ENCODE results near the gene PPP1CA.

The PPP1CA gene

GRCh38 chr11:67349928-67350465 lies 51.7 kb downstream of the PPP1CA start:
- Histone ChIP-seq H3K4me3 (ENCODE audit: severe bottlenecking) (no peak overlapping the region), H3K4me1 (ENCODE audit: insufficient read depth, poor library complexity, severe bottlenecking) (peaks cover 32% of the 10 kb centered on the region), H3K27me3 (ENCODE audit: insufficient read depth, poor library complexity, severe bottlenecking) (no peaks in the 10 kb centered on the region), H3K27ac (ENCODE audit: poor library complexity, severe bottlenecking) (no peak overlapping the region), H3K9me3 (ENCODE audit: severe bottlenecking) (no peaks in the 10 kb centered on the region), H3K36me3 (ENCODE audit: low read depth) (peaks cover 4% of the 10 kb centered on the region; the same call in 1 of the 2 replicates)
- no peak for ATAC-seq (ENCODE audit: low read depth)
- no peak for TF ChIP-seq CTCF (IDR thresholded peaks at IDR 0.05; ENCODE audit: poor library complexity, severe bottlenecking)
- DNase-seq (ENCODE audit: low spot score), result no peak

GRCh38 chr11:67349457-67349856 lies 52.2 kb downstream of the PPP1CA start:
- Histone ChIP-seq H3K4me3 (ENCODE audit: severe bottlenecking) (no peak overlapping the region), H3K27me3 (ENCODE audit: insufficient read depth, poor library complexity, severe bottlenecking) (no peaks in the 10 kb centered on the region), H3K9me3 (ENCODE audit: severe bottlenecking) (no peaks in the 10 kb centered on the region), H3K36me3 (ENCODE audit: low read depth) (peaks cover 4% of the 10 kb centered on the region; the same call in 1 of the 2 replicates), H3K27ac (ENCODE audit: poor library complexity, severe bottlenecking) (no peak overlapping the region), H3K4me1 (ENCODE audit: insufficient read depth, poor library complexity, severe bottlenecking) (peaks cover 27% of the 10 kb centered on the region)
- no peak for TF ChIP-seq CTCF (IDR thresholded peaks at IDR 0.05; ENCODE audit: poor library complexity, severe bottlenecking)
- no peak for ATAC-seq (ENCODE audit: low read depth)
- no peak for DNase-seq (ENCODE audit: low spot score)

- DNase-seq (ENCODE audit: low spot score) (no peak), ATAC-seq (ENCODE audit: low read depth) (no peak)
- no peak for TF ChIP-seq CTCF (IDR thresholded peaks at IDR 0.05; ENCODE audit: poor library complexity, severe bottlenecking)
- Histone ChIP-seq H3K36me3 (ENCODE audit: low read depth) (peaks cover 4% of the 10 kb centered on the region; the same call in 1 of the 2 replicates), H3K27ac (ENCODE audit: poor library complexity, severe bottlenecking) (no peak overlapping the region), H3K9me3 (ENCODE audit: severe bottlenecking) (no peaks in the 10 kb centered on the region), H3K4me3 (ENCODE audit: severe bottlenecking) (no peak overlapping the region), H3K4me1 (ENCODE audit: insufficient read depth, poor library complexity, severe bottlenecking) (peaks cover 22% of the 10 kb centered on the region), H3K27me3 (ENCODE audit: insufficient read depth, poor library complexity, severe bottlenecking) (no peaks in the 10 kb centered on the region)
These were observed 52.6 kb downstream of the PPP1CA start for GRCh38 chr11:67349036-67349435.

Data from RWPE2 (cell line).